Activated CD8-positive, alpha-beta T cell treated with anti-CD3 and anti-CD28 coated beads for 36 hours (primary cell): ENCODE data around the gene FLAD1. TPM values are rescaled to one million over a fixed set of nuclear protein-coding genes. Genes with fewer than 3 reads are reported as not detected.

Experiments
- ATAC-seq: fragments of 200-7000 bp; cut with Tn5 transposase; one replicate; pipeline ENCODE4 v1.10.0; 2021; ENCODE audit warnings: mild to moderate bottlenecking, moderate library complexity
- CTCF ChIA-PET: fragments of 350-600 bp; sonication (Branson Sonifier 250); formaldehyde crosslinking; loops from one replicate; lab custom pipeline; 2021; ENCODE audit warnings: antibody characterized with exemption; lab: Charles Lee
- POLR2A ChIA-PET: fragments of 350-600 bp; sonication (Branson Sonifier 250); formaldehyde crosslinking; loops from one replicate; lab custom pipeline; 2021; ENCODE audit warnings: antibody characterized with exemption; lab: Charles Lee
- DNase-seq: peaks from one replicate; pipeline ENCODE4 v3.0.0-alpha.2; 2020
- H3K27ac Mint-ChIP-seq: one replicate; pipeline ENCODE4 v1.8.0; 2021; ENCODE audit warnings: mild to moderate bottlenecking, mixed read lengths
- H3K27me3 Mint-ChIP-seq: one replicate; pipeline ENCODE4 v1.8.0; 2021; ENCODE audit warnings: mixed read lengths
- H3K36me3 Mint-ChIP-seq: one replicate; pipeline ENCODE4 v1.8.0; 2021; ENCODE audit warnings: low read depth, mixed read lengths
- H3K4me1 Mint-ChIP-seq: one replicate; pipeline ENCODE4 v1.8.0; 2021; ENCODE audit warnings: low read depth, mixed read lengths
- H3K4me3 Mint-ChIP-seq: one replicate; pipeline ENCODE4 v1.8.0; 2021; ENCODE audit warnings: mild to moderate bottlenecking, moderate library complexity, mixed read lengths
- H3K9me3 Mint-ChIP-seq: one replicate; pipeline ENCODE4 v1.8.0; 2021; ENCODE audit warnings: mixed read lengths
- CTCF ChIP-seq: fragments of 200-600 bp; IDR thresholded peaks from one replicate; pipeline ENCODE4 v1.8.0; 2022; ENCODE audit warnings: antibody characterized with exemption, mild to moderate bottlenecking
- intact Hi-C: fragments of 100-400 bp; cut with micrococcal nuclease; formaldehyde crosslinking; loops from one replicate; pipeline ENCODE4 v1.10.0; 2022
- total RNA-seq, 2 experiments: library from RNA; stranded (reverse); gene quantifications; one replicate each; pipeline ENCODE4 v1.2.3, GENCODE V29; 2021

FLAD1 gene
- total RNA-seq, 2 experiments from 2014 or later = 31.5 to 32.9 TPM

DNA sequence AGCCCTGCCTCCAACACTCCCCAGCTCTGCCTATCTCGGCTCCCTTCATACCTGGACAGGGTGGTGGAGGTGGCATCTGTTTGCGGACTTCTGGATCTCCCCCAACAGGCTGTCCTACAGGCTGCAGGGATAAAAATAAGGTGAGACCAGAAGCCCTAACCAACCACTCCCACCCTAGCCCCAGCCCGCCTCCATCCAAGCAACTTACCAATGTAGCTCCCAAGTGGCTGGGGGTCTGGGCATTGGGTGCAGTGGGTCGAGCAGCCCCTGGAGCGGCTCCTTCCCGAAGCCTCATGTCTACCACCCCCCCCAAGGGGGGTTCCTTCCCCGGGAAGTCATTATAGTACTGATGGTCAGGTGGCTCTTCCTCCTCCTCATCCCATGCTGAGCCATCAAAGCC, 17.0 kb upstream of the FLAD1 start:
- Mint-ChIP-seq H3K4me3 (no peak overlapping the region), H3K4me1 (peaks cover 25% of the 10 kb centered on the region), H3K27ac (peak overlapping the region; percentile 30), H3K27me3 (no peaks in the 10 kb centered on the region), H3K9me3 (no peaks in the 10 kb centered on the region), H3K36me3 (peaks cover 31% of the 10 kb centered on the region)
- no peak for TF ChIP-seq CTCF
- ATAC-seq (no peak), DNase-seq (no peak)
- intact Hi-C loops = no loop called here
- POLR2A ChIA-PET = interaction anchor here (1.2 to 2.0 kb wide), 2 partner anchors 14 to 17 kb away, joined by 3 to 9 read pairs; partner anchors contain the start of gene FLAD1
- CTCF ChIA-PET = interaction anchor here (1.2 to 1.5 kb wide), 2 partner anchors 33 to 51 kb away, joined by 4 to 6 read pairs; no protein-coding TSS in a partner anchor

- POLR2A ChIA-PET = interaction anchor here (0.6 to 2.0 kb wide), 3 partner anchors 12 to 95 kb away, joined by 3 to 9 read pairs (median 3); partner anchors contain the start of genes FLAD1 and PBXIP1
Measured at GRCh38 chr1:154967331-154967950, 15.7 kb upstream of the FLAD1 start.

GRCh38 chr1:154968731-154969130, 14.4 kb upstream of the FLAD1 start:
- no peak for DNase-seq
- ATAC-seq = no peak
- no peak for TF ChIP-seq CTCF
- Mint-ChIP-seq H3K27me3 (no peaks in the 10 kb centered on the region), H3K36me3 (peaks cover 22% of the 10 kb centered on the region), H3K4me3 (no peak overlapping the region), H3K27ac (peak overlapping the region; percentile 69), H3K4me1 (peaks cover 30% of the 10 kb centered on the region), H3K9me3 (no peaks in the 10 kb centered on the region)
- CTCF ChIA-PET = no interaction called here
- POLR2A ChIA-PET = interaction anchor here (0.9 kb wide), 1 partner anchor 13 kb away, joined by 3 read pairs; the partner anchor contains the start of gene PBXIP1
- intact Hi-C loops = no loop called here

More at GRCh38 chr1:154967331-154967950, 15.7 kb upstream of the FLAD1 start:
- no peak overlapping the region for H3K4me3 Mint-ChIP-seq
- no peaks in the 10 kb centered on the region for H3K27me3 Mint-ChIP-seq
- CTCF ChIA-PET = interaction anchor here (1.2 kb wide), 1 partner anchor 32 kb away, joined by 6 read pairs; no protein-coding TSS in a partner anchor
- H3K9me3 Mint-ChIP-seq = no peaks in the 10 kb centered on the region
- ATAC-seq (no peak), DNase-seq (no peak)
- peaks cover 30% of the 10 kb centered on the region for H3K36me3 Mint-ChIP-seq
- H3K4me1 Mint-ChIP-seq = peaks cover 35% of the 10 kb centered on the region
- no peak for TF ChIP-seq CTCF
- intact Hi-C loops = no loop called here
- peak overlapping the region; percentile 74 for H3K27ac Mint-ChIP-seq

GRCh38 chr1:154969246-154969645, 13.9 kb upstream of the FLAD1 start:
- H3K4me1 Mint-ChIP-seq = peaks cover 27% of the 10 kb centered on the region
- H3K27ac Mint-ChIP-seq = peak overlapping the region; percentile 69
- no peaks in the 10 kb centered on the region for H3K27me3 Mint-ChIP-seq
- intact Hi-C loops = no loop called here
- no peaks in the 10 kb centered on the region for H3K9me3 Mint-ChIP-seq
- ATAC-seq (no peak), DNase-seq (no peak)
- CTCF ChIA-PET = interaction anchor here (1.3 to 6.5 kb wide), 4 partner anchors 8 to 82 kb away, joined by 3 to 34 read pairs (median 18); partner anchors contain the start of genes ADAM15 and PYGO2
- H3K36me3 Mint-ChIP-seq = peaks cover 20% of the 10 kb centered on the region
- TF ChIP-seq CTCF = no peak
- POLR2A ChIA-PET = interaction anchor here (0.9 kb wide), 1 partner anchor 13 kb away, joined by 3 read pairs; the partner anchor contains the start of gene PBXIP1
- H3K4me3 Mint-ChIP-seq = no peak overlapping the region
